GM21367 (cell line): Measurements from ENCODE around the gene PDIA6.

ENCODE experiments used
- ATAC-seq: cut with Tn5 transposase; IDR thresholded peaks from one replicate; pipeline ENCODE4 v1.9.1; 2021; ENCODE audit not compliant: unreplicated experiment

PDIA6 gene

GRCh38 chr2:10765461-10765860 is 47.1 kb downstream of the PDIA6 start:
- no peak for ATAC-seq

GRCh38 chr2:10764896-10765295 is 47.7 kb downstream of the PDIA6 start:
- ATAC-seq = no peak

GRCh38 chr2:10764096-10764785 is 48.3 kb downstream of the PDIA6 start:
- ATAC-seq = no peak

- ATAC-seq = no peak
These were observed 49.2 kb downstream of the PDIA6 start for GRCh38 chr2:10763461-10763800.

GRCh38 chr2:10762651-10763460 is 49.7 kb downstream of the PDIA6 start:
- ATAC-seq = no peak

GRCh38 chr2:10761591-10761990 is 51.0 kb downstream of the PDIA6 start:
- no peak for ATAC-seq

GRCh38 chr2:10760794-10761504 is 51.6 kb downstream of the PDIA6 start:
- no peak for ATAC-seq

- no peak for ATAC-seq
These were observed 53.4 kb downstream of the PDIA6 start for GRCh38 chr2:10759151-10759714.

GRCh38 chr2:10757814-10758286 is 54.7 kb downstream of the PDIA6 start:
- no peak for ATAC-seq

- ATAC-seq = no peak
These were observed 57.0 kb downstream of the PDIA6 start for GRCh38 chr2:10755621-10756020.

- no peak for ATAC-seq
These were observed 58.7 kb downstream of the PDIA6 start for GRCh38 chr2:10753876-10754275.

- ATAC-seq = no peak
These were observed 59.4 kb downstream of the PDIA6 start for GRCh38 chr2:10753156-10753555.

- ATAC-seq = no peak
These were observed 60.3 kb downstream of the PDIA6 start for GRCh38 chr2:10752236-10752635.

- ATAC-seq = no peak
These were observed 62.0 kb downstream of the PDIA6 start for GRCh38 chr2:10750610-10751009.

- no peak for ATAC-seq
These were observed 69.9 kb downstream of the PDIA6 start for GRCh38 chr2:10742666-10743065.

GRCh38 chr2:10741139-10741538 is 71.4 kb downstream of the PDIA6 start:
- ATAC-seq = no peak

- ATAC-seq = no peak
These were observed 72.4 kb downstream of the PDIA6 start for GRCh38 chr2:10740226-10740625.

GRCh38 chr2:10738192-10738591 is 74.4 kb downstream of the PDIA6 start:
- no peak for ATAC-seq

- no peak for ATAC-seq
These were observed 78.6 kb downstream of the PDIA6 start for GRCh38 chr2:10733980-10734379.

GRCh38 chr2:10733566-10733925 is 79.0 kb downstream of the PDIA6 start:
- no peak for ATAC-seq
